HG03139 (cell line): Measurements from ENCODE around the gene HPCAL1.

Experiments used
- ATAC-seq: cut with Tn5 transposase; IDR thresholded peaks from one replicate; pipeline ENCODE4 v1.9.1; 2021; ENCODE audit not compliant: unreplicated experiment

Gene HPCAL1

DNA sequence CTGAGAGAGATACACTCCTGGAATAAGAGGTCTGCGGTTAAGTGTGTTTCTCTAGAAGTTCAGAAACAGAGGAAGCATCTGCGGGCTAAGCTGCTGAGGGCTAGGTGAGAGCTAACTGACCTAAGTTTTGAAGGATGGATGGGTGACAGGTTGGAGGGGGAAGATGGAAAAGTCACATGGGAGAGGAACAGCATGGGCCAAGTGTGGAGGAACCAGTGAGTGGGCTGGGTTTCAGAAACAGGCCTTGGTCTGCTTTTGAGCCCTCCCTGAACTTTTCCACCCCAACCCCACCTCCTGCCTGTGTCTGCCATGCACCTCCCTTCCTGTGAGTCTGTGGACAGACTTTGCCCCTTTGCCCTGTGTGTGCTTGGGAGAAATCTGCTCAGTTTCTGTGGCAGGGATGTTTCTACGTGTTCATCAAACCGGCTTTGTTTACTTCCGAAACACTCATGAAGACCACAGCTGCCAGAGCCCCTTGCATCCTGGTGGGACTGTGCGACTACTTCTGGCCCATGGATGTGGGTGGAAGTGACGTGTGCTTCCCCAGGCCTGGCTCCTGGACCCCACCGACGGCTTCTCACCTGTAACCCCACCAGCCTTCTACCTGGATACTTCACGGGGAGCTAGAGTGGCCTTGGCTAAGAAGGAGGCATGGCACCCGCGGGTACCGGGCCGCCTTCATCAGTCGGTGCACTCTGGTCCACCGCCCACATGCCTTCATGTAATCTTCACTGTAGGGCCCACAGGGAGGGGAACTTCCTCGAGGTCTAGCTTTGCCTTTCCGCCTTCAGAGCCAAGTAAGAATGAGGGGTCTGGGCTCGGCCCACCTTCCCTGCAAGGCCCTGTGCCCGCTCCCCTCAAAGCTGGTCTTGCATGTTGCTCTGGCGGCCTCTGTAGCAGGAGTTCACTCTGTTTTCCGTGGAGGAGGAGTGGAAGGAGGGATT is 1.4 kb upstream of the HPCAL1 start:
- ATAC-seq, result no peak

DNA sequence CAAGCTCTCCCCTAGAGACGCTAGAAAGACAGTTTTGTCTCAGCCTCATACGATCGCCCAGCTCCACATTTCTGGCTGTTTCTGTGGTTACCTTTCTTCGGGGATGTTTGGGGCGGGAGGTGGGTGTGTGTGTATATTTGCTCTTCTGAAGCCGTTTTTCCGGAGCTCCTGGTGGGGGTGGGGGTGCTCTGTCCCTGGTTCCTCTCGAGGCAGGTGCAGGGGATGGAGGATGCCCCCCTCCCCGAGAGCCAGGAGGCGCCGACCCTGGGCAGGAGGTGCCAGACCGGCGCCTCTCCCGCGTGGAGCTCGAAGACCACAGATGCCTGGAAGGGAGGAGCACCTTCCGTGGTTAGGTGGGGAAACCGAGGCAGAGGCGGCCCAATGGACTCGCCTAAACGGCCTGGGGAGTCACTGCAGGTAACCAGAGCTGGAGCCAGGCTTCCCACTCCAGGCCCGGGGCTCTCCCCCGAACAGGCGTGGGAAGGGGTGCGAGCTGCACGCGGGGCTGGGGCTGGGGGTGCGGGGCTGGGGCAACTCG is 694 bp upstream of the HPCAL1 start:
- ATAC-seq, result no peak

DNA sequence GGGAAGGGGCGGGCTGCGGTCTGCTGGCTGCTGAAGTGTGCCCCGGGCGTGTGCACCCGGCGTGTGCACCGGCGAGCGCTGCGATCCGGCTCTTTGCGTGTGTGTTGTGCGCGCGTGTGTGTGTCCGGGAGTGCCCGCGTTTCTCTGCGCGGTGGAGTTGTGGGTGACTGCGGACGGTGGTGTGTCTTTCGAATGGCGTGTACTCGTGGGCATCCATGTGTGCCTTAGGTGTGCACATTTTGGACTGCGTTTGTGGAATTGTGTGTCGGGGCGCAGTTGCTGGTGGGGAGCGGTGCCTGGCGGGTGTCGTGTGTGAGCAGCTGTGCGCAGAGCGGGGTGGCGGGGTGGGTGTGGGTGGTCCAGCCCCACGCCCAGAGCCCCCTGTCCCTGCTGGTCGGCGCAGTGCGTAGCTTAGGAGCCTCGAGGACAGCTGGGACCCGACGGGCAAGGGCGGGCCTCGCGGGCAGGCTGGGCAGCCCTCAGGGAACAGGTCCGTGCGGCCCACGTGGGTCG is 533 bp downstream of the HPCAL1 start:
- ATAC-seq, result no peak

DNA sequence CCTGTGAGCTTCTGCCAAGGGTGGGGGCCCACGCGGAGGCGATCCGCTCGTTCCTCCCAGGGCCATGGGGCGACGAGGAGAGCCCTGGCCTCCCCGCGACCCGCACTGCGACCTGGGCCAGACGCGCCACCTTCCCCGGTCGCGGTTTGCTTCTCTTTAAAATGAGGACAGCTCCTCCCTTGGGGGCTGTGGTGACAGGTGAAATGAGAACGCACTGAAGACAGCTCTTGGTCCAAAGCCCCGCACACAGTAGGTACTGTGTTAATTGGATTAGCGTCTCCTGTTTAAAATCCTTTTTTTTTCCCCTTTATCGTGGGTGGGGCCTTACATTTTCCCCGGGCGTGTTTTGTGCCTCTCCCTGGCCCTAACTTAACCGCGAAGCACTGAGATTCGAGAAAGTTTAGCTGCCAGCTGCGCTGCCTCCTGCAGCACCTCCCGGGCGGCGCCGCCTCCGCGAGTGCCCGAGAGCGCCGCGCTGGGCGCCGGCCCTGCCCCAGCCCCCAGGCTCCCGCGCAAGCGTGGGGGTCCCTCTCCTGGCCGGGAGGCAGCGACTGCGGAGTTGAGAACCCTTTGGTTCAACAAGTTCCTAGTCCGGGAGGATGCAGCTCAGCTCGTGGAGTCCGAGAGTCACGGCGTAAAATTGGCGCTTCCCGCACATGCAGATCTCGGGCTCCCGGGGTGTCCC is 1.1 kb downstream of the HPCAL1 start:
- ATAC-seq, result no peak

DNA sequence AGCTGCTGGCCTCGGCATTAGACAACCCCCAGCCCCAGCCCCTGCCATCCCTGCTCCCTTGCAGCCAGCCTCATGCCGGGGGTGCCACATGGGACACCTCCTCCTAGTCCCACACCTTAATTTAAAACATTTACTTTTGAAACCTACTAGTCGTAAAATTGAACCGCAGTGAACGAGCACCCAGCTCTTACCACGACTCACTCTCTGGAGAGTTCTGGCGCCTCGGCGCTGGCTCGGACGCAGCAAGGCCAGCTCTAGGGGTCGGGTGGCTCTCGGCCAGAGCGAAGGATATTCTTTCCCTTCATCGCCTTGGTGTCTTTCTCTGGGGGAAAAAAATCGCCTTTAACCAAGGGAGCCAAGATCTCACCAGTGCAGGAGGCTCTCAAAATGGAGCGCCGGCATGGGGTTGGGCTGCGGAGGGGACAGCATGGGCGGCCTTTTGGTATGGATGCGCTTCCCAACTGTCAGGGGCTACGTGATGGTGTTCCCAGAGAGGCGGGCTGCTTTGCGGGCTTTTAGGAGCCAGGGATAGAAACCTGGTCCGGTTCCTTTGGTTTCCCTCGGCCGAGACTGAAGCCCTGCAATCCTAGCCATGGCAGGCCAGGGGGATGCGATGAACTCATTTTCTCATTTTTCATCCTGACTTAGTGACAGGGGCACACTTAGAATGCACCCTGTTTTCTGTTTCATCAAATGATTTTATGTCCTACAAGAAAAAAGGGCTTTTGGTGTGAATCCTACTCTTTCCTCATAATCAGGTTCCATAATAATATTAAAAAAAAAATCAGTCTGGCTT is 2.0 kb downstream of the HPCAL1 start:
- no peak for ATAC-seq

DNA sequence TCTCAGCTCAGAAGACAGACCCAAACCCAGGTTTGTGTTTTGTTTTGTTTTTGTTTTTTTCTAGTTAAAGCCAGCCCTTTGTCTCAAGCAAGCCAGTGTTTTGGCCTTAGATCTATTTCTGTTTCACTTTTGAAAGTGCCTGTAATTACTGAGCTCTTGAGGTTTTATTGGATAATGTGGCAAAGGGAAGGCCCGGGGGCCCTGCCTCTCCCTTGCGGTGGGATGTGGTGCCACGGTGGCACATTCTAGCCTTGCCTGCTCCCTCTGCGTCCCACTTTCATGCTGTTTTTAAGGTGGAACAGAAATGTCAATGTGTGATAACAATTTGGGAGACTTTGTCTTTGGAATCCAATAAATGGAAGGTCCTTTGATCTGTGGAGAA is 2.5 kb downstream of the HPCAL1 start:
- ATAC-seq, result no peak

DNA sequence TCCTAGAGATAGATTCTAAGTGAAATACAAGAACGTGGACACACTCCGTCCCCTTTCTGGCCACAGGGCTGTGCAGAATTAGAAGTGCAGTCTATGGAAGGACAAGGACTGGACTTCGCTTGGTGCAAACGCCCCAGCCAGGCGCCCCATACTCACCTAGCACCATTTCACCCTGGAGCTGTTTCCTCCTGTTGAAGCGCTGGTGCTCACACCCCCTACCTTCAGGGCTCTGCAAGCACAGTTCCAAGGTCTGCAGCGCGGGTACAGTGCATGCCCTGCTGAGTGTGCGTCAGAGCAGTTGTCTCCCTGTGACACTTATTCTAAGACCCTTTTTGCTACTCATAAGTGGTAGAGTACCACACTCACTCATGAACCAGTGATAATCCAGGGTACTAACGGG is 3.0 kb downstream of the HPCAL1 start:
- no peak for ATAC-seq

DNA sequence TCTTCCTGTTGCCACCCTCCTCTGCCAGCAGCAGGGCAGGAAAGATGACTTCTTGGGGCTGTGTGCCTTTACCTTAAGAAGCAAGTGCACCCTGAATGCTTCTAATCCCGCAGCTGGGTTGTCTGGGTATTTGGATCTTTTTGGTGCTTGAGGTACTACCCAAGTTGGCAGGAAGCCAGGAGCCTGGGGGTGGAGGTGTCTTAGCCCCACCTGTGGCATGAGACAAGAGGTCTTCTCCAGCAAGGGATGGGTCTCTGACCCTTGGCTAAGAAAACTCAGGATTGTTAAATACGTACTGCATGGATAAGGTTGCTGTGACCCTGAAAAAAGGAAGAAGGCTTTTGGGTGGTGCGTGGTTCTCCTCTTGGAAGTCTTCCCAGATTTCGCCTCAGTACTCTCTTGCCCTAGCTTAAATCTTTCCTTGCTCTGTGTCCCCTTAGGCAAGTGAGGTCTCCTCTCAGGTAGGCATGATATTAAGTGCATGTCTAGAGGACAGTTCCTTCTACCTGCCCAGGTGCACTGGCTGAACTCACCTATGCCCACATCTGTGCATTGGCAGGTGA is 4.3 kb downstream of the HPCAL1 start:
- ATAC-seq, result no peak

DNA sequence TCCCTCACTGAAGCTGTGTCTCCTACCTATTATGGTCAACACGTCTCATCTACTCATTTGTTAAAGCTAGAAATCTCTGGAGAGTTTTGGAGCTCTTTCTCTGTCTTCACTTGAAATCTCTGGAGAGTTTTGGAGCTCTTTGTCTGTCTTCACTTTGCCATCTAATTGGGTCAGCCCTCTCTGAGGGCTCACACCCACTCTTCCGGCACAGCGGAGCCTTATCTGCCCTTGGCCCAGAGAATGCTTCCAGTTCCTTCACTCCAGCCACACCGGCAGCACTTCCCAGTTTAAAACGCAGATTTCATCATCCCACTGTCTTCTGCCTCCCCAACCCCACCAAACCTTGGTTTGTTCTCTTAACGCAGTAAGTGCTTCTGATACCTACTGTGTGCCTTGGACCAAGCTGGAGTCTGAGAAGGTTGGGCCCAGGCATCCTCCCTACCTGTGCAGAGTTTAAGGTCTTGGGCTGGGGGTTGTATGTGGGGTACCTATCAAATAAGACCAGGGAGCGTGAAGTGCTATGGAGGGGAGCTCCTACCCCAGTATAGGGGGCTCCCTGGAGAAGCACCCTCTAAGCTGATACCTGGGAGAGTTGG is 5.0 kb downstream of the HPCAL1 start:
- ATAC-seq, result no peak

DNA sequence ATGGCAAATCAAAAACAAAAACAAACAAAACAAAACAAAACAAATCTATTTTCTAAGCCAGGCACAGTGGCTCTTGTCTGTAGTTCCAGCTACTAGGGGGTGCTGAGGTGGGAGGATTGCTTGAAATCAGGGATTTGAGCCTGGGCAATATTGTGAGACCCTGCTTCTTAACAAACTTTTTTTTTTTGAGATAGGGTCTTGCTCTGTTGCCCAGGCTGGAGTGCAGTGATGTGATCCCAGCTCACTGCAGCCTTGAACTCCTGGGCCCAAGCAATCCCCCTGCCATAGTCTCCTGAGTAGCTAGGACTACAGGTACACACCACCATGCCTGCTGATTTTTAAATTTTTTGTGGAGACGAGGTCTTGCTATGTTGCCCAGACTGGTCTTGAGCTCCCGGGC is 6.2 kb downstream of the HPCAL1 start:
- ATAC-seq, result no peak

DNA sequence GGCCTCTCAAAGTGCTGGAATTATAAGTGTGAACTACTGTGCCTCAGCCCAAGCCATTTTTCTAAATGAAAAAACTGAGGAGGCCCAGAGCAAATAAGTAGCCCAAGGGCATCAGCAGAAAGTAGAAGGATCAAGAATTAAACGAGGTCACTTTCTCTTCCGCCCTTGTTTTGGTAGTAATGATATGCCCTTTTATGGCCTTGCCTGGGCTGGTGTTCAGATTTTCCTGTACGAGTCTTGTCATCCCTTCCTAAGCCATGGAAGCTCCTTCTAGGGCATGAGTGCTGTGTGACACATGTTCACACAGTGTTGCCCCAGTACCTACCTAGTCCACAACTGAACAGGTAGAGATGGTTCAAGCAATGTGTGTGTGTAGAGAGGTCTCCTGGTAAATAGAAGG is 6.6 kb downstream of the HPCAL1 start:
- ATAC-seq, result no peak

DNA sequence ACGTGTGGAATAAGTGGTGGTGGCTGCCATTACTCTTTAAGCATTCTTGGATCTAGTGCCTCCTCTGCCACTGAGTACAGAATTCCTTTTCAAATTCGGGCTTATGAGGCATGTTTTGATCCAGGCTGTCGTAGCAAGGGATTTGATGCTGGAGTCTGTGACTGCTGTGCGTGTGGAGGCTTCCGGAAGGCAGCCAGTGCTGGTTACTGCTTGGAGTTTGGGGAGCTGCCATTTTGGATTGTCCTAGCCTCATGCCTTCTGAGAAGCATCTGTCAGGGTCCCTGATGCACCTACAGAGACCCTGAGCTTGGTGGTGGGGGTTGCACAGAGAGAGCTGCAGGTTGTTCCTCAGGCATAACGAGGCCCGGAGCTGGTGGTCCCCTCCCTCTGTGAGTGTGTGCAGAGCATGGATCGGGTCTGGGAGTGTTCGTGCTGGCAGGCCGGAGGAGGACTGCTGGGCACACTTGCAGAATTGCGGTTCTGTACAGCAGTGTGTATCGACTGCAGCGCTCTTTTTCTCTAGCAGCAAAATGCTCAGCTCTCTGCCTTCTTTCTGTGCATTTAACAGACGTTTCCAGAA is 7.7 kb downstream of the HPCAL1 start:
- ATAC-seq, result no peak

DNA sequence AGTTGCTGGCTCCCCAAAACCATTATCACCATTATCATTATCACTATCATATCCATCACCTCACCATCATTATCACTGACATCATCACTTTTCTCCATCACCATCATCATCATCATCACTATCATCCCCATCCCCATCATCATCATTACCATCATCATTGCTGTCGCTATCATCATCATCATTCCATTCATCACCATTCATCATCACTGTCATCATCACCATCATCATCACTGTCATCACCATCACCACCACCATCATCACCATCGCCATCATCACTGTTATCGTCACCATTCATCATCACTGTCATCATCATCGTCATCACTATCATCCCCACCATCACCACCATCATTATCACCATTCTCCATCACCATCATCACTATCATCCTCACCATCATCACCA is 9.0 kb downstream of the HPCAL1 start:
- ATAC-seq, result no peak

DNA sequence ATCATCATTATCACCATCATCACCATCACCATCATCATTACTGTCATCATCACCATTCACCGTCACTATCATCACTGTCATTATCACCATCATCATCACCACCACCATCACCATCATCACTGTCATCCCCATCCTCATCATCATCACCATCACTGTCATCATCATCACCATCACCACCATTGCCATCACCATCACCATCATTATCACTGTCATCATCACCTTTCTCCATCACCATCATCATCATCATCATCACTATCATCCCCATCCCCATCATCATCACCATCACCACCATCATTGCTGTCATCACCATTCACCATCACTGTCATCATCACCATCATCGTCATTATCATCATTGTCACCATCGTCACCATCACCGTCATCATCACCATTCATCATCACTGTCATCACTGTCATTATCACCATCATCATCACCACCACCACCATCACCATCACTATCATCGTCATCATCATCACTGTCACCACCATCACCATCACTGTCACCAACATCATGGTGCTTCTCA is 9.8 kb downstream of the HPCAL1 start:
- ATAC-seq, result no peak

DNA sequence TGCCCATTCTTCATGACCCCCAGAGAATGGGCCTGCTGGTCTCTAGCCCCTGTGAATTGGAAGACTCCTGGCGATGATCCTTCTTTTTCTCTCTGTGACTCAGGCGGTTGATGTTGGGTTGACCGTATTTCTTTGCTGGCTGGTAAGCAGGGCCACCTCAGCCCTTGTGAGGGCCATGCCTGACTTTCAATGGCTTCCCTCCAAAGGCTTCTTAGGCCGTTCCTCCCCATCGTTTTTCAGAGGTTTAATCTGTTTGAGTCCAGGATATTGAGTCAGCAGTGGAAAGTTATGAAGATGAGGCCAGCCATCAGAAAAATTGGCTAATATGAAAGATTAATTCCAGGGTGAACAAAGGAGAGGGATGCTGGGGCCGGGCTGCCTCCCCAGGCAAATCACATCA is 13.6 kb downstream of the HPCAL1 start:
- no peak for ATAC-seq

DNA sequence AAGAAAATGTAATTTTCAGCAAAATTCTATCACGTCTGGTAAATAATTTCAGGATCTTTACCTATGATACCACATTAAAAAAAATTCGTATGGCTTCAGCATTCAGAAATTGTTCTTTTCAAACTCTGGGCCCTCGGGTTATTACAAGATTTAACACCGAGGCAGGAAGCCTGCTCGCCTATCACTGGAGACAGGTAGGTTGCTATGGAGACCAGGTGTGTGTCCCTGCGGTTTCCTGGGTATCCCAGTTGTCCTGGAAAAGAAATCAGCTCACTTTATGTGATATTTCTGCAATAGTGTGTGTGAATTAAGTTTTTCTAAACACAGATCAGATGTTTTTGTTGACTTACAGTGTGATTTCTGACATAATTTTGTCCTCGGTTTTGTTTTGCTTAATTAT is 14.2 kb downstream of the HPCAL1 start:
- ATAC-seq, result no peak

DNA sequence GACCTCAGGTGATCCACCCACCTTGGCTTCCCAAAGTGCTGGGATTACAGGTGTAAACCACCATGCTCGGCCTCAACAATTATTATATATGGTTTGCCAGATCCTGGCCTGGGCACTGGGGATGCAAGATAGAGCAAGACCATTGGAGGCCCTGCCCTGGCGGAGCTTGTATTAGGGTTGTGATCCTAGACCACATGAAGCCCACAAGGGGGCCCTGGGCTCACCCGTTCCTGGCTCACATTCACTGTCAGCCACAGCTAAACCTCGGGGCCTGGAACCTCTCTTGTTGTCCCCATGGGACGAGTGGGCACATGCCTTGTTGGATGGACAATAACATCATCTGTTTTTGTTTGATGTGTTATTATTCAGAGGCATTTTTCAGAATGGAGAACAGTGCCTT is 14.9 kb downstream of the HPCAL1 start:
- ATAC-seq, result no peak

DNA sequence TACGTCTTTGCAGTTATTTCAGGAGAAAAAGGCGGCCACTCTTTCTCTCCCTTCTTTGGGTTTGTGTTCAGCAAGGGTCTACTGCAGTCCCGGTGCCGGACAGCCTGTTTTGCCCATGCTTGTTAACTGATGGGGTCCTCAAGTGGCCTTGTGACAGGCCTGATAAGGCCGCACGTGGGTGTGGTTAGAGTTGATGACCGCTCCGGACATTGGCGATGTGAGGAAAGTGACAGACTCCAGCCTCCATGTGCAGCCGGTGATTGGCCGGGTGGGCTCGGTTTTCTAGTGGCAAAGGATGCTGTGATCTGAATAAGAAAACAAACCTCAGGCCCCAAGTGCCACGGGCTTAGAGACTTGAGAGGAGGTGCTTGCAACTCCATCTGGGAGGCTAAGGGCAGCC is 15.6 kb downstream of the HPCAL1 start:
- no peak for ATAC-seq

DNA sequence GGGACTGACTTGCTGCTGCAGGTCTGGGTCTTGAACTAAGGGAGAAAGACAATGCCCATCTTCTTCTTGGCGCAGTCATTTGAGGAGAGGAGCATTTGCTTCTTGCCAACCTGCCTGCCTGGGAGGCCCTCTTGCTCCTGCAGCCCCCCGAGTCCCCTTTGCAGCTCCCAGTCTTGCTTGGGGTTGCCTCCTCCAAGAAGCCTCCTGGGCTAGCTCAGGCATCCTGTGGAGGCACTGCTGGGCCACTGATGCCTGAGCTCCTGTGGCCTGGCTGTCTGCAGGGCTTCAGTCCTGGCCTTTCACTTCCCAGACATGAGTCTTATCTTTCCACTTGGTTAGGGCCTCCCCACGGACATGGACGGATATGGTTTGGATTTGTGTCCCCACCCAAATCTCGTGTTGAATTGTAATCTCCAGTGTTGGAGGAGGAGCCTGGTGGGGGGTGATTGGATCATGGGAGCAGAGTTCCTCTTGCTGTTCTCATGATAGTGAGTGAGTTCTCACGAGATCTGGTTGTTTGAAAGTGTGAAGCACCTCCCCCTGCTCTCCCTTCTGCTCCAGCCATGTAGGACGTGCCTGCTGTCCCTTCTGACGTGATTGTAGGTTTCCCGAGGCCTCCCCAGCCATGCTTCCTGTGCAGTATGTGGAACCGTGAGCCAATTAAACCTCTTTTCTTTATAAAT is 17.3 kb downstream of the HPCAL1 start:
- ATAC-seq, result no peak
